ENCODE data around the gene SPAG5.

Gene SPAG5

GRCh38 chr17:28570716-28571360 lies 28.0 kb downstream of the SPAG5 start:
- DNase-seq, result peak; percentile 12 to 63

- no peak for DNase-seq
Measured at GRCh38 chr17:28569446-28569845, 29.4 kb downstream of the SPAG5 start.

- no peak for DNase-seq
Measured at GRCh38 chr17:28567604-28568003, 31.2 kb downstream of the SPAG5 start.

GRCh38 chr17:28563475-28563874 lies 35.4 kb downstream of the SPAG5 start:
- DNase-seq, result no peak

- no peak for DNase-seq
Measured at GRCh38 chr17:28555022-28555421, 43.8 kb downstream of the SPAG5 start.

- DNase-seq, result no peak
Measured at GRCh38 chr17:28554565-28554964, 44.3 kb downstream of the SPAG5 start.

- DNase-seq, result no peak
Measured at GRCh38 chr17:28553000-28553505, 45.8 kb downstream of the SPAG5 start.

- DNase-seq, result peak; percentile 51 to 59
Measured at GRCh38 chr17:28552176-28552999, 46.4 kb downstream of the SPAG5 start, which contains the start of gene UNC119. TSS of gene UNC119 (minus strand) at chr17:28552624. CDS start at chr17:28552557, 67 bp downstream.

GRCh38 chr17:28551421-28552175 lies 47.2 kb downstream of the SPAG5 start:
- DNase-seq, result no peak

- DNase-seq, result no peak
Measured at GRCh38 chr17:28550858-28551257, 48.0 kb downstream of the SPAG5 start.

- no peak for DNase-seq
Measured at GRCh38 chr17:28549236-28550132, 49.3 kb downstream of the SPAG5 start.

GRCh38 chr17:28548417-28549130 lies 50.3 kb downstream of the SPAG5 start:
- DNase-seq, result no peak

GRCh38 chr17:28547623-28548416 lies 51.0 kb downstream of the SPAG5 start:
- DNase-seq, result peak; percentile 27 to 35

GRCh38 chr17:28547096-28547622 lies 51.7 kb downstream of the SPAG5 start:
- DNase-seq, result no peak

- no peak for DNase-seq
Measured at GRCh38 chr17:28545787-28546415, 52.9 kb downstream of the SPAG5 start.

GRCh38 chr17:28545141-28545503 lies 53.7 kb downstream of the SPAG5 start:
- no peak for DNase-seq

- no peak for DNase-seq
Measured at GRCh38 chr17:28544402-28545140, 54.3 kb downstream of the SPAG5 start.

- DNase-seq, result no peak
Measured at GRCh38 chr17:28541439-28541838, 57.4 kb downstream of the SPAG5 start.

- DNase-seq, result no peak
Measured at GRCh38 chr17:28540231-28540630, 58.6 kb downstream of the SPAG5 start.

Data from NCI-H2081 (cell line).